Measurements from ENCODE around the gene AP3B2.

- TF ChIP-seq POLR2A (IDR thresholded peaks at IDR 0.05; ENCODE audit: low read length) (no peak), GATA1 (IDR thresholded peaks at IDR 0.05; ENCODE audit: low read depth, low read length) (no peak)
Observed at GRCh38 chr15:82689147-82689546, 20.5 kb downstream of the AP3B2 start.
